Smooth muscle cell (in vitro differentiated cells): Measurements from ENCODE around the gene MRPL39. TPM values are rescaled to one million over a fixed set of nuclear protein-coding genes. Genes with fewer than 3 reads are reported as not detected.

Source experiments
- DNase-seq: peaks from one replicate; lab custom pipeline; 2025; ENCODE audit not compliant: unreplicated experiment; lab: John Stamatoyannopoulos, UW
- H2AFZ ChIP-seq: fragments of 200-600 bp; sonication (generic); 2 replicates; pipeline ENCODE4 v1.6.0; 2016; ENCODE audit warnings: antibody characterized with exemption, low read depth, mild to moderate bottlenecking
- H3F3A ChIP-seq: fragments of 200-600 bp; sonication (generic); 2 replicates; pipeline ENCODE4 v1.6.0; 2017; ENCODE audit warnings: antibody characterized with exemption, low read depth
- H3K27ac ChIP-seq: fragments of 200-600 bp; sonication (generic); 2 replicates; pipeline ENCODE4 v1.5.1; 2016; ENCODE audit warnings: low read depth, mild to moderate bottlenecking
- H3K27me3 ChIP-seq: fragments of 200-600 bp; sonication (generic); 2 replicates; pipeline ENCODE4 v1.6.1; 2016; ENCODE audit warnings: low read depth, mild to moderate bottlenecking
- H3K36me3 ChIP-seq: fragments of 200-600 bp; sonication (generic); 2 replicates; pipeline ENCODE4 v1.5.1; 2016; ENCODE audit warnings: low read depth
- H3K4me1 ChIP-seq: fragments of 200-600 bp; sonication (generic); 2 replicates; pipeline ENCODE4 v1.5.1; 2016; ENCODE audit warnings: low read depth
- H3K4me2 ChIP-seq: fragments of 200-600 bp; sonication (generic); 2 replicates; pipeline ENCODE4 v1.6.0; 2016; ENCODE audit warnings: mild to moderate bottlenecking
- H3K4me3 ChIP-seq: fragments of 200-600 bp; sonication (generic); 2 replicates; pipeline ENCODE4 v1.5.1; 2016; ENCODE audit warnings: mild to moderate bottlenecking
- H3K79me2 ChIP-seq: fragments of 200-600 bp; sonication (generic); 2 replicates; pipeline ENCODE4 v1.6.0; 2016; ENCODE audit warnings: low read depth, mild to moderate bottlenecking
- H3K9ac ChIP-seq: fragments of 200-600 bp; sonication (generic); 2 replicates; pipeline ENCODE4 v1.6.0; 2016; ENCODE audit warnings: low read depth
- H3K9me3 ChIP-seq: fragments of 200-600 bp; sonication (generic); replicated peaks from 2 replicates; pipeline ENCODE4 v1.5.1; 2016; ENCODE audit warnings: low read depth
- H4K20me1 ChIP-seq: fragments of 200-600 bp; sonication (generic); 2 replicates; pipeline ENCODE4 v1.6.0; 2016; ENCODE audit warnings: low read depth
- WGBS: methylation state at CpG from one replicate; pipeline ENCODE4 v1.1.7; 2016; ENCODE audit warnings: low lambda C conversion rate; 5-methylcytosine and 5-hydroxymethylcytosine counted together
- polyA plus RNA-seq: library from polyadenylated mRNA; unstranded; fragments of >200 nt; fragmentation: Nextera tagmentation; extraction: Ambion mirVana; gene quantifications from 2 replicates; pipeline ENCODE4 v1.2.1, GENCODE V29; 2016
- total RNA-seq: library from RNA; depleted of rRNA; stranded (reverse); fragments of >200 nt; gene quantifications from 2 replicates; pipeline ENCODE4 v1.2.3, GENCODE V29; 2014
- TF ChIP-seq, protein P1 (sequence below): fragments of 200-600 bp; sonication (generic); IDR thresholded peaks from 2 replicates; pipeline ENCODE4 v1.5.1; 2017; ENCODE audit warnings: borderline replicate concordance, mild to moderate bottlenecking, antibody characterized with exemption; ENCODE audit not compliant: insufficient read depth, poor library complexity, severe bottlenecking

Gene MRPL39
- total and polyA plus RNA-seq, 2 experiments from 2014 or later: 48.1 to 62.0 TPM

DNA sequence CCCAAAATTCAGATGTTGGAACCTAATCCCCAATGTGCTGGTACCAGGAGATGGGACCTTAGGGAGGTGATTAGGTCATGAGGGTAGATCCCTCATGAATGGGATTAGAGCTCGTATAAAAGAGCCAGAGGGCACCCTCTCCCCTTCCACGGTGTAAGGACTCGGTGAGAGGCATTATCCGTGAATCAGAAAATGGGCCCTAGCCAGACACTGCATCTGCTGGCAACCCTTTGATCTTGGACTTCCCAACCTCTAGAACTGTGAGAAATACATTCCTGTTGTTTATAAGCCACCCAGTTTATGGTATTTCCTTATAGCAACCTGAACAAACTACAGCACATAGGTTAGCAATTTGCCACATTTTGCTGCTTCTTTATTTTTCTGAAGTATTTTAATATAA, 17.2 kb upstream of the MRPL39 start:
- Histone ChIP-seq H3K4me3 (no peak overlapping the region), H3K9me3 (no peaks in the 10 kb centered on the region), H3K36me3 (no peaks in the 10 kb centered on the region), H3K4me2 (no peak overlapping the region), H3K9ac (no peak overlapping the region), H3K27ac (no peak overlapping the region), H2AFZ (no peak overlapping the region), H3K27me3 (no peaks in the 10 kb centered on the region), H3K79me2 (no peaks in the 10 kb centered on the region), H3F3A (no peaks in the 10 kb centered on the region), H3K4me1 (no peaks in the 10 kb centered on the region), H4K20me1 (no peaks in the 10 kb centered on the region)
- DNase-seq: no peak
- TF ChIP-seq, protein P1, sequence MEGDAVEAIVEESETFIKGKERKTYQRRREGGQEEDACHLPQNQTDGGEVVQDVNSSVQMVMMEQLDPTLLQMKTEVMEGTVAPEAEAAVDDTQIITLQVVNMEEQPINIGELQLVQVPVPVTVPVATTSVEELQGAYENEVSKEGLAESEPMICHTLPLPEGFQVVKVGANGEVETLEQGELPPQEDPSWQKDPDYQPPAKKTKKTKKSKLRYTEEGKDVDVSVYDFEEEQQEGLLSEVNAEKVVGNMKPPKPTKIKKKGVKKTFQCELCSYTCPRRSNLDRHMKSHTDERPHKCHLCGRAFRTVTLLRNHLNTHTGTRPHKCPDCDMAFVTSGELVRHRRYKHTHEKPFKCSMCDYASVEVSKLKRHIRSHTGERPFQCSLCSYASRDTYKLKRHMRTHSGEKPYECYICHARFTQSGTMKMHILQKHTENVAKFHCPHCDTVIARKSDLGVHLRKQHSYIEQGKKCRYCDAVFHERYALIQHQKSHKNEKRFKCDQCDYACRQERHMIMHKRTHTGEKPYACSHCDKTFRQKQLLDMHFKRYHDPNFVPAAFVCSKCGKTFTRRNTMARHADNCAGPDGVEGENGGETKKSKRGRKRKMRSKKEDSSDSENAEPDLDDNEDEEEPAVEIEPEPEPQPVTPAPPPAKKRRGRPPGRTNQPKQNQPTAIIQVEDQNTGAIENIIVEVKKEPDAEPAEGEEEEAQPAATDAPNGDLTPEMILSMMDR: no peak
- 88% methylated on average over 4 of the region's 4 CpGs for WGBS

- Histone ChIP-seq H2AFZ (no peak overlapping the region), H3K4me3 (no peak overlapping the region), H3K9me3 (no peaks in the 10 kb centered on the region), H3K4me1 (no peaks in the 10 kb centered on the region), H3K9ac (no peak overlapping the region), H3F3A (no peaks in the 10 kb centered on the region), H3K79me2 (no peaks in the 10 kb centered on the region), H4K20me1 (no peaks in the 10 kb centered on the region), H3K36me3 (no peaks in the 10 kb centered on the region), H3K27me3 (peaks cover 7% of the 10 kb centered on the region), H3K27ac (no peak overlapping the region), H3K4me2 (no peak overlapping the region)
- DNase-seq: no peak
- TF ChIP-seq, protein P1: no peak
- WGBS: 73% methylated on average over 2 of the region's 2 CpGs
Observed at GRCh38 chr21:25619198-25619597, 11.9 kb upstream of the MRPL39 start.

DNA sequence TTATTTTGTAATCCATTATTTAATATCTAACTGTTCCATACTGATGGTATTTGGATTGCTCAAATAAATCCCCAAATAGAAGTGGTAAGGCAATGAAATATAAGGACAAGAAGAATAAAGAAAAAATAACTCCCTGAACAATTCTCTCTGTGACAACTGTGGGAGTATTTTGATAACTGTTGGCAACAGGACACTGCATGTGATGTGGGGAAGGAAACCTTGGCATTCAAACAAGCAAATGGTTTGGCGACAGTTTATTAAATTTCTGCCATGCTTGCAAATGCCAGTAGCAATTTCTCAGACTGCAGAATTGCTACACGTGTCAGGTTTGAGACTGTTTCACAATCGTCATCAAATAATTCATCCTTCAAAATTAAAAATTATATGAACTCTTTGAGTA, 8.6 kb upstream of the MRPL39 start:
- DNase-seq: no peak
- no peak overlapping the region for H3K4me2 ChIP-seq
- TF ChIP-seq, protein P1: no peak
- H3K9me3 ChIP-seq: no peaks in the 10 kb centered on the region
- H2AFZ ChIP-seq: no peak overlapping the region
- H3K4me1 ChIP-seq: no peaks in the 10 kb centered on the region
- no peak overlapping the region for H3K9ac ChIP-seq
- H3K4me3 ChIP-seq: no peak overlapping the region
- no peaks in the 10 kb centered on the region for H4K20me1 ChIP-seq
- no peaks in the 10 kb centered on the region for H3F3A ChIP-seq
- H3K27me3 ChIP-seq: peaks cover 7% of the 10 kb centered on the region
- H3K36me3 ChIP-seq: no peaks in the 10 kb centered on the region
- no peak overlapping the region for H3K27ac ChIP-seq
- no peaks in the 10 kb centered on the region for H3K79me2 ChIP-seq
- WGBS: 89% methylated on average over 3 of the region's 3 CpGs

DNA sequence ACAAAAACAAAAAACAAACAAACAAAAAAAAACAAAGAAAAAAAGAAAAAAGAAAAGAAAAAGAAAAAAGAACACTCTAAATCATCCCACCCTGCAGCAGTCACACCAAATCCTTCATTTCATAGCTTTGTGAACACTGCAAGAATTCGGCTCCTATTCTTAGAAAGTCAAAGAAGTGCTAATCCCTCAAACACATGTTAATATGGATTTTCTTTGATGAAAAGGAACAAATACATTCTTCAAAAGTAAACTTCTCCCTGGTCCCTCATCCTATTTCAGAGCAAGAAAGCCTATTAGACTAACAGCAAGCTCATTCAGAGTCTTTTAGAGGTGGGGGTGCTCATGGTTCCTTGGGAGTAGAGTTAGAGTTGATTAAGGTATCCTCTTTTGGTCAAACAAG, 7.2 kb upstream of the MRPL39 start:
- H3K9ac ChIP-seq: no peak overlapping the region
- no peaks in the 10 kb centered on the region for H3K4me1 ChIP-seq
- H3K79me2 ChIP-seq: no peaks in the 10 kb centered on the region
- no peak overlapping the region for H3K27ac ChIP-seq
- no peak overlapping the region for H2AFZ ChIP-seq
- TF ChIP-seq, protein P1: no peak
- no peak overlapping the region for H3K4me3 ChIP-seq
- H3K4me2 ChIP-seq: no peak overlapping the region
- H3K27me3 ChIP-seq: peaks cover 7% of the 10 kb centered on the region
- 87% methylated on average over 1 of the region's 1 CpG for WGBS
- no peaks in the 10 kb centered on the region for H3K36me3 ChIP-seq
- no peaks in the 10 kb centered on the region for H4K20me1 ChIP-seq
- no peak for DNase-seq
- H3F3A ChIP-seq: no peaks in the 10 kb centered on the region
- no peaks in the 10 kb centered on the region for H3K9me3 ChIP-seq
